Subcutaneous adipose tissue (tissue), 4 donors: ENCODE measurements around the gene GPC6. TPM values are rescaled to one million over a fixed set of nuclear protein-coding genes. Genes with fewer than 3 reads are reported as not detected.

Experiments used
- CTCF ChIP-seq: fragments of 450-650 bp; IDR thresholded peaks from one replicate; pipeline ENCODE4 v1.5.1; 2016; ENCODE audit warnings: low read depth, mild to moderate bottlenecking, control low read depth, antibody characterized with exemption, moderate library complexity
- total RNA-seq, 4 donors: library from RNA; depleted of rRNA; stranded (reverse); fragments of >200 nt; gene quantifications; one replicate each; pipeline ENCODE4 v1.1.0, GENCODE V29; 2016

Gene GPC6
- total RNA-seq, 4 donors from 2014 or later, result 16.2 to 30.6 (median 26.9) TPM

GRCh38 chr13:94139393-94139995 is 912.9 kb downstream of the GPC6 start:
- no peak for TF ChIP-seq CTCF

GRCh38 chr13:94140027-94140426 is 913.4 kb downstream of the GPC6 start:
- TF ChIP-seq CTCF, result no peak

- TF ChIP-seq CTCF, result no peak
These were observed 913.9 kb downstream of the GPC6 start for GRCh38 chr13:94140511-94140910.

GRCh38 chr13:94143624-94144350 is 917.2 kb downstream of the GPC6 start:
- TF ChIP-seq CTCF, result no peak

GRCh38 chr13:94145966-94146365 is 919.4 kb downstream of the GPC6 start:
- TF ChIP-seq CTCF, result no peak

GRCh38 chr13:94153586-94153985 is 927.0 kb downstream of the GPC6 start:
- no peak for TF ChIP-seq CTCF

GRCh38 chr13:94154367-94154766 is 927.8 kb downstream of the GPC6 start:
- no peak for TF ChIP-seq CTCF
